Measurements from ENCODE around the gene LMAN2L. TPM values are rescaled to one million over a fixed set of nuclear protein-coding genes. Genes with fewer than 3 reads are reported as not detected.

The LMAN2L gene, protein sequence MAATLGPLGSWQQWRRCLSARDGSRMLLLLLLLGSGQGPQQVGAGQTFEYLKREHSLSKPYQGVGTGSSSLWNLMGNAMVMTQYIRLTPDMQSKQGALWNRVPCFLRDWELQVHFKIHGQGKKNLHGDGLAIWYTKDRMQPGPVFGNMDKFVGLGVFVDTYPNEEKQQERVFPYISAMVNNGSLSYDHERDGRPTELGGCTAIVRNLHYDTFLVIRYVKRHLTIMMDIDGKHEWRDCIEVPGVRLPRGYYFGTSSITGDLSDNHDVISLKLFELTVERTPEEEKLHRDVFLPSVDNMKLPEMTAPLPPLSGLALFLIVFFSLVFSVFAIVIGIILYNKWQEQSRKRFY
- total RNA-seq: 13.1 and 16.3 TPM in 2 replicates

DNA sequence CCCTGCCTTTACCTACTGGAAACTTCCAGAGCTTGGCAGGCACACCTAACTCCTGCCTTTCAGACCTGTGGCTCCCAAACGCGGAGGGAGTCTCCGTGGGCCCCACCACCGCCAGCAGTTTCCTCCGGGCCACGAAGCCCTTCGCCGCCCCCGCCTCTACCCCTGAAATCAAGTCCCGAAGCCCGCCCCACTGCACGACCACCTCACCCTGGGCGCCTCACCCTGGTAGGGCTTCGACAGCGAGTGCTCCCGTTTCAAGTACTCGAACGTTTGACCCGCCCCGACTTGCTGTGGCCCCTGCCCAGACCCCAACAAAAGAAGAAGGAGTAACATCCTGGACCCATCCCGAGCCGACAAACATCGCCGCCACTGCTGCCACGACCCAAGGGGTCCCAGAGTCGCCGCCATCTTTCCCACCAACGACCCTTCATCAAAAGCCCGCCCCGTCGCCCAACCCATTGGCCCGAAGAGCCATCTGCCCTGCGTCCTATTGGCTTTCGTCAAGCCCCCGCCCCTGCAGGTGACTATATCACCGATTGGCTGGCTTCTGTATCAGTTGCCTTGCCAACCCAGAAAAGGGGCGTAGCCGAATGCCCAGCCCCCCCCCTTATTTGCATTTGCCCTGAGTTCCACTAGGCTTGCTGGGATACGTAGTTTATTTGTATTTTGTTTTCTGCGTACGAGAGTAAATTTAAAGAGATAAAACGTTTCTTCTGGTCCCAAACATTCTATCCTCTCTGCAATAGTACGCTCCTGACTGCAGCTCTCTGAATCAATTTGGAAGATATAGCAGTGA lies at the start of gene LMAN2L:
Gene LMAN2L, minus strand, starts transcription at position 432 of the 796 bp plus-strand sequence. Its CDS starts 24 bp downstream, at position 408.

DNA sequence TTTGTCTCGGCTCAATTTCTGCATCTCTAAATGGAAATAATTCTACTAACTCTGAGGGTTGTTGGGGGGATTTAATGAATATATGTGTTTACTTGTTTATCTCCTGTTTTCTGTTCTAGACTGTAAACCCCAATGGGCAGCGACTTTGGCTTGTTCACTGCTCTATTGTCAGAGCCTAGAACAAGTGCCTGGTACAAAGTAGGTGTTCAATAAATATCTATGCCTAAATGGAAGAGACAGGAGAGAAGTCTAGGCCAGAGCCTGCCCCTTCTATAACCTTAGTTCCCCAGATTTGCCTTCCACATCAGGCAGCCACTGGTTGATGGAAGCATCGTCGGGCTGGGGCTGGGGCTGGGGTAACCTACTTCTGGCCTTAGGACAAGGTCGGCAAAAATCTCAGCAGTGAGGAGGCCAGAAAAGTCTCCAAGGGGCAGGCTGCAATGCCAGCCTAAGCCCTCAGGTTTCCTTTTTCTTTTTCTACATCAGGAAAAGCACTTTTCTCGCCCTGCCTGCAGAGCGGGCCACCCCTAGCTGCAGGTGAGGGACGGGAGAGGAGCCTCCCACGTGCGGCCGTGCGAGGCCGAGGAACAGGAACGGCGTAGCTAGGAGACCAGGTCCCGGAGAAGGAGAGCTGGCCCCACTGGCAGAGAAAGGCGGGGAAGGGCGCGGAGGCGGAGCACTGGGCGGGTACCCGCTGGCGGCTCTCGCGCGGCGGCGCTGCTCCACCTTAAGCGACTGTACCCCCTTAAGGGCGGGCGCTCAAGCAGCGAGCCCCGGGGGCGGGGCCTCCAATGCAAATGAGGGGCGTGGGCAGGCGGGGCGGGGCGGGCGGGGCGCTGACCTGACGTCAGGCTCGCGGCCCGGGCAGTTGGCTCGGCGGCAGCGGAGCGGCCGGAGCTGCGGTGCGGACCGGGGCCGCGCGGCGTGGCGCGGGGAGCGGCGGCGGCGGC lies 20.4 kb upstream of the LMAN2L start, which contains the start of gene CNNM4:
Gene CNNM4, plus strand, starts transcription at position 867 of the 950 bp plus-strand sequence. CDS start 98 bp downstream, outside the sequence.

Other genes with a start within 250 kb of the LMAN2L start
- 0.49 and 4.2 TPM in 2 replicates for gene NEURL3, start 234.7 kb downstream of the LMAN2L start, total RNA-seq
- 19.1 and 26.6 TPM in 2 replicates for gene ARID5A, start 203.3 kb downstream of the LMAN2L start, total RNA-seq
- 21.3 and 33.5 TPM in 2 replicates for gene KANSL3, start 101.8 kb downstream of the LMAN2L start, total RNA-seq
- under 0.01 TPM in 1 of 2 replicates, not detected in the other for gene FER1L5, start 97.3 kb downstream of the LMAN2L start, total RNA-seq
- gene CNNM4, start 20.8 kb upstream of the LMAN2L start, total RNA-seq: 8.0 and 8.8 TPM in 2 replicates
- gene CNNM3, start 76.2 kb upstream of the LMAN2L start, total RNA-seq: 7.2 and 13.6 TPM in 2 replicates
- gene ANKRD23, start 104.0 kb upstream of the LMAN2L start, total RNA-seq: 0.49 and 1.9 TPM in 2 replicates
- gene ANKRD39, start 118.0 kb upstream of the LMAN2L start, total RNA-seq: 22.1 and 34.7 TPM in 2 replicates
- gene SEMA4C, start 130.0 kb upstream of the LMAN2L start, total RNA-seq: 24.6 and 50.6 TPM in 2 replicates
- not detected in 2 replicates for gene FAM178B, start 246.5 kb upstream of the LMAN2L start, total RNA-seq